HG03575 (cell line): ENCODE results near the gene HPDL.
"Not testable (repeated sequence)": the region's sequence is repeated elsewhere in the genome, so short reads cannot be mapped to it uniquely, and the experiment has no call there.

Experiments
- ATAC-seq: cut with Tn5 transposase; IDR thresholded peaks from one replicate; pipeline ENCODE4 v1.9.1; 2021; ENCODE audit not compliant: unreplicated experiment, insufficient number of reproducible peaks, low FRiP score; ENCODE audit errors: extremely low read depth

The HPDL gene

GRCh38 chr1:45326627-45327623, at the start of gene HPDL:
Gene HPDL, plus strand, starts transcription at chr1:45326895. Its CDS starts 254 bp downstream, at chr1:45327149.
- no peak for ATAC-seq

GRCh38 chr1:45282351-45282750, 44.3 kb upstream of the HPDL start:
- no peak for ATAC-seq

GRCh38 chr1:45284858-45285257, 41.8 kb upstream of the HPDL start:
- ATAC-seq, result not testable (repeated sequence)

- ATAC-seq, result not testable (repeated sequence)
These were observed 40.2 kb upstream of the HPDL start for GRCh38 chr1:45286521-45286920.

- ATAC-seq, result not testable (repeated sequence)
These were observed 35.7 kb upstream of the HPDL start for GRCh38 chr1:45291002-45291401.

GRCh38 chr1:45291716-45292115, 35.0 kb upstream of the HPDL start:
- no peak for ATAC-seq

- no peak for ATAC-seq
These were observed 28.9 kb upstream of the HPDL start for GRCh38 chr1:45297666-45298356.

- ATAC-seq, result no peak
These were observed 27.4 kb upstream of the HPDL start for GRCh38 chr1:45299296-45299695.

- ATAC-seq, result no peak
These were observed 26.6 kb upstream of the HPDL start for GRCh38 chr1:45299981-45300668.

GRCh38 chr1:45300669-45300997, 26.1 kb upstream of the HPDL start:
- ATAC-seq, result no peak

- ATAC-seq, result no peak
These were observed 24.1 kb upstream of the HPDL start for GRCh38 chr1:45302505-45303150.

- ATAC-seq, result no peak
These were observed 23.0 kb upstream of the HPDL start for GRCh38 chr1:45303520-45304310.

GRCh38 chr1:45304311-45305081, 22.2 kb upstream of the HPDL start:
- ATAC-seq, result no peak

GRCh38 chr1:45305231-45305630, 21.5 kb upstream of the HPDL start:
- ATAC-seq, result no peak

- no peak for ATAC-seq
These were observed 20.4 kb upstream of the HPDL start for GRCh38 chr1:45306319-45306718.

- no peak for ATAC-seq
These were observed 19.8 kb upstream of the HPDL start for GRCh38 chr1:45306905-45307304.

- no peak for ATAC-seq
These were observed 12.4 kb upstream of the HPDL start for GRCh38 chr1:45314266-45314665.

- no peak for ATAC-seq
These were observed 9.5 kb upstream of the HPDL start for GRCh38 chr1:45317166-45317565.
